SU-DHL-6 (cell line): ENCODE results near the gene GPR107.
"Not testable (repeated sequence)": the region's sequence is repeated elsewhere in the genome, so short reads cannot be mapped to it uniquely, and the experiment has no call there.

Experiments
- H2AFZ ChIP-seq: fragments of 200-600 bp; sonication (generic); 2 replicates; pipeline ENCODE4 v1.6.1; 2014; ENCODE audit warnings: low read depth, mild to moderate bottlenecking, moderate library complexity, mixed read lengths, antibody characterized with exemption, low read length; ENCODE audit not compliant: severe bottlenecking
- H3F3A ChIP-seq: fragments of 200-600 bp; shearing (Covaris generic); 2 replicates; pipeline ENCODE4 v1.6.0; 2016; ENCODE audit warnings: antibody characterized with exemption, mild to moderate bottlenecking; ENCODE audit not compliant: insufficient read depth
- H3K27ac ChIP-seq: fragments of 200-600 bp; sonication (generic); 2 replicates; pipeline ENCODE4 v1.5.1; 2016; ENCODE audit warnings: low read depth, mild to moderate bottlenecking, low read length, moderate library complexity, mixed read lengths
- H3K27me3 ChIP-seq: fragments of 200-600 bp; sonication (generic), shearing (Covaris generic); 2 replicates; pipeline ENCODE4 v1.6.0; 2014; ENCODE audit warnings: mild to moderate bottlenecking, low read length
- H3K36me3 ChIP-seq: fragments of 200-600 bp; sonication (generic); 2 replicates; pipeline ENCODE4 v1.6.1; 2014; ENCODE audit warnings: mild to moderate bottlenecking, low read length, mixed read lengths
- H3K4me2 ChIP-seq: fragments of 300-600, 200-600 bp; shearing (Covaris generic), sonication (generic); 2 replicates; pipeline ENCODE4 v1.6.0; 2014; ENCODE audit warnings: low read length, low read depth, mild to moderate bottlenecking; ENCODE audit not compliant: poor library complexity, severe bottlenecking
- H3K4me3 ChIP-seq: fragments of 200-600 bp; sonication (generic); 2 replicates; pipeline ENCODE4 v1.5.1; 2014; ENCODE audit warnings: antibody characterized with exemption, low read length, mild to moderate bottlenecking, mixed read lengths; ENCODE audit not compliant: insufficient read depth, poor library complexity, severe bottlenecking
- H3K79me2 ChIP-seq: fragments of 200-600 bp; sonication (generic); 2 replicates; pipeline ENCODE4 v1.6.1; 2014; ENCODE audit warnings: mild to moderate bottlenecking, low read length, moderate library complexity; ENCODE audit not compliant: insufficient read depth
- H3K9ac ChIP-seq: fragments of 200-600 bp; sonication (generic); 2 replicates; pipeline ENCODE4 v1.7.0; 2014; ENCODE audit warnings: mild to moderate bottlenecking, low read length
- H3K9me2 ChIP-seq: fragments of 200-600 bp; sonication (generic); replicated peaks from 2 replicates; pipeline ENCODE4 v1.6.1; 2014; ENCODE audit warnings: low read length; ENCODE audit not compliant: insufficient read depth
- H3K9me3 ChIP-seq: fragments of 200-600 bp; sonication (generic); 2 replicates; pipeline ENCODE4 v1.6.1; 2014; ENCODE audit warnings: low read length, mixed read lengths; ENCODE audit not compliant: insufficient read depth
- H4K20me1 ChIP-seq: fragments of 200-600 bp; sonication (generic); 2 replicates; pipeline ENCODE4 v1.6.1; 2014; ENCODE audit warnings: low read depth, mild to moderate bottlenecking, antibody characterized with exemption, low read length, moderate library complexity, mixed read lengths
- CTCF ChIP-seq: fragments of 200-600 bp; sonication (generic); IDR thresholded peaks from one replicate; pipeline ENCODE4 v1.5.1; 2017; ENCODE audit warnings: antibody characterized with exemption, mild to moderate bottlenecking, low read length, moderate library complexity; ENCODE audit not compliant: insufficient read depth, poor library complexity, severe bottlenecking
- EZH2phosphoT487 ChIP-seq: fragments of 200-600 bp; sonication (generic), shearing (Covaris generic); conservative IDR thresholded peaks from 2 replicates; pipeline ENCODE4 v1.6.1; 2018; ENCODE audit warnings: mild to moderate bottlenecking, antibody characterized with exemption, low read length, moderate library complexity, mixed read lengths

Gene GPR107

GRCh38 chr9:130008538-130008937 lies 45.2 kb upstream of the GPR107 start:
- H3F3A ChIP-seq: peaks cover 53% of the 10 kb centered on the region
- H3K9ac ChIP-seq: no peak overlapping the region
- H3K4me2 ChIP-seq: peak overlapping the region; percentile 47
- H3K27me3 ChIP-seq: no peaks in the 10 kb centered on the region
- peaks cover 49% of the 10 kb centered on the region for H4K20me1 ChIP-seq
- peaks cover 98% of the 10 kb centered on the region for H3K79me2 ChIP-seq
- no peak overlapping the region for H3K4me3 ChIP-seq
- peak overlapping the region; percentile 63 for H3K27ac ChIP-seq
- no peak overlapping the region for H2AFZ ChIP-seq
- no peaks in the 10 kb centered on the region for H3K9me2 ChIP-seq
- no peak for TF ChIP-seq CTCF
- H3K9me3 ChIP-seq: no peaks in the 10 kb centered on the region
- H3K36me3 ChIP-seq: peaks cover 7% of the 10 kb centered on the region; the same call in 1 of the 2 replicates

DNA sequence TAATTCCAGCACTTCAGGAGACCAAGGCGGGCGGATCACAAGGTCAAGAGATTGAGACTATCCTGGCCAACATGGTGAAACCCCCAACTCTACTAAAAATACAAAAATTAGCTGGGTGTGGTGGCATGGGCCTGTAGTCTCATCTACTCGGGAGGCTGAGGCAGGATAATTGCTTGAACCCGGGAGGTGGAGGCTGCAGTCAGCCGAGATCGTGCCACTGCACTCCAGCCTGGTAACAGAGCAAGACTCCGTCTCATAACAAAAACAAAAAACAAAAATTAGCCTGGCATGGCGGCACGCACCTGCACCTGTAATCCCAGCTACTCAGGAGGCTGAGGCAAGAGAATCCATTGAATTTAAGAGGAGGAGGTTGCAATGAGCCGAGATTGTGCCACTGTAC lies 44.2 kb upstream of the GPR107 start:
- not testable (repeated sequence) for H3K4me3 ChIP-seq, H2AFZ ChIP-seq, H3K9me3 ChIP-seq, H3K9me2 ChIP-seq, H3K9ac ChIP-seq, H3K27me3 ChIP-seq, H3K36me3 ChIP-seq
- Histone ChIP-seq H3K27ac (peak overlapping the region; percentile 63), H3F3A (peaks cover 60% of the 10 kb centered on the region), H3K4me2 (peak overlapping the region; percentile 15), H4K20me1 (peaks cover 55% of the 10 kb centered on the region), H3K79me2 (peaks cover 98% of the 10 kb centered on the region)

DNA sequence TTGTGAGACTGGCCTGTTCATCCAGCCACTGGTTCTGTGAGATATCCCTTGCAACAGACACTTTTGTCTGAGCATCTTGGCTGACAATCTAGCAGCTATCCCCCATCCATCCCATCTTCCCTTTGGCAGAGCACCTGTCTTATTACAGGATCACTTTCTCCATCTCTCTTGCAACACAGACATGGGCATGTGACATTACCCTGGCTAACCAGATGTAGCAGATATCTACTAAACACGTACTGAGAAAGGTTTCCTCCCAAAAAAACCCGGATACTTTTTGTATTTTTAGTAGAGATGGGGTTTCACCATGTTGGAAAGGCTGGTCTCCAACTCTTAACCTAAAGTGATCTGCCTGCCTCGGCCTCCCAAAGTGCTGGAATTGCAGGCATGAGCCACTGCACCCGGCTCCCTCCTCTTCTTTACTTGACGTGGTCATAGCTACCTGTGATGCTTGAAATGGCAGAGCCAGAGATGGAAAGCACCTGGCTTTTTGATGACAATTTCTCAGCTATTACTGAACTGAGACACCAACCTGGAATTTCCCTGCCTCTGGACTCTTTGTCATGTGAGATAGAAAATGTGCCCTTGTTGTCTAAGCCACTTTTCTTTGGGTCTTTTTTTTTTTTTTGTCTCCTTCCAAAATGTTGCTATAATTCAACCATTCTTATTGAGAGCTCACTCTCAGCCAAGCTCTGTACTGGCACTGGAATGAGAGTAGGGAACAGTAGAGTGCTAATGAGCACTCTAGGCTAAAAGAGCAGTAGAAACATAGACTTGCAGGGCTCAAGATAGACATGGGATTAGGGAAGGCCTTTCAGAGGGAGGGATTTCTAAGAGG lies 43.3 kb upstream of the GPR107 start:
- Histone ChIP-seq H3K4me2 (peak overlapping the region; percentile 15), H3F3A (peaks cover 68% of the 10 kb centered on the region), H3K9me2 (no peaks in the 10 kb centered on the region), H3K9me3 (no peaks in the 10 kb centered on the region), H3K27ac (peak overlapping the region; percentile 63), H2AFZ (no peak overlapping the region), H3K27me3 (no peaks in the 10 kb centered on the region), H3K79me2 (peaks cover 98% of the 10 kb centered on the region), H3K36me3 (peaks cover 11% of the 10 kb centered on the region; the same call in 1 of the 2 replicates), H3K9ac (no peak overlapping the region), H3K4me3 (no peak overlapping the region), H4K20me1 (peaks cover 62% of the 10 kb centered on the region)
- TF ChIP-seq EZH2phosphoT487: no peak
- TF ChIP-seq CTCF: no peak

DNA sequence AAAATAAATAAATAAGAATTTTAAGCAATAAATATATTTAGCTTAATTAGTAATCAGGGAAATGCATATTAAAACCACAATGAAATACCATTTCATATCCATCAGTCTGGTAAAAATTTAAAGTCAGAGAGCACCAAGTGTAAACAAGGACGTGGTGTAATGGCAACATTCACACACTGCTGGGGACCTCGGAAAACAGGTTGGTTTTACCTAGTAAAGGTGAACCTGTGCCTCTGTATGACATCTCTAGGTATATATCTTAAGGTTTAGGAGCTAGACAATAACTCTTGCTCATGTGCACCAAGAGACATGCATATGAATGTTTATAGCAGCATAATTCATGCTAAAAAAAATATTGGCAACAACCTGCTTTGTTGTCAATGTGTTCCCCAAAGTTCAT lies 40.4 kb upstream of the GPR107 start:
- H2AFZ ChIP-seq: no peak overlapping the region
- no peaks in the 10 kb centered on the region for H3K27me3 ChIP-seq
- peaks cover 44% of the 10 kb centered on the region for H4K20me1 ChIP-seq
- H3K4me2 ChIP-seq: no peak overlapping the region
- peak overlapping the region; percentile 42; the same call in 1 of the 2 replicates for H3K27ac ChIP-seq
- TF ChIP-seq CTCF (no peak), EZH2phosphoT487 (no peak)
- H3K9me3 ChIP-seq: no peaks in the 10 kb centered on the region
- no peak overlapping the region for H3K4me3 ChIP-seq
- H3K79me2 ChIP-seq: peaks cover 97% of the 10 kb centered on the region
- H3K9ac ChIP-seq: no peak overlapping the region
- H3K36me3 ChIP-seq: peaks cover 4% of the 10 kb centered on the region; the same call in 1 of the 2 replicates
- H3F3A ChIP-seq: peaks cover 53% of the 10 kb centered on the region
- H3K9me2 ChIP-seq: no peaks in the 10 kb centered on the region
